ENCODE results near the gene IL12RB1.

DNA sequence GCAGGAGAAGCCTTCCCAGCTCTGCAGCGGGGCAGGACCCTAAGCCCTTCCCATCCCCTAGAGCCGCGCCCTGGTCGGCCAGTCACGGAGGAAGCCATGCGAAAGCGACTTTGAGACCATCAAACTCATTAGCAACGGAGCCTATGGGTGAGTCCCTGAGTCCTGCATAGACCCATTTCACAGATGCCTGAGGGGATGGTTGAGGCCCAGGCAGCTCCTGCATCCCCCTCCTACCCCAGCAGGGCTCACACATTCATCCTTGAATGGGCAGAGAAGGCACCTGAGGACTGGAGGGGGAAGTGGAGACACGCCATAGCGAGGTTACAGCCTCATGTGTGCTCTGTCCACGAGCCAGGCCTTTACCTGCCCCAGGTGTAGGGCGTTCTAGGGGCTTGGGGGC, 42.1 kb upstream of the IL12RB1 start:
- no peak for TF ChIP-seq CTCF (IDR thresholded peaks at IDR 0.05)
- no peak for TF ChIP-seq POLR2A (IDR thresholded peaks at IDR 0.05)
- TF ChIP-seq EP300 (IDR thresholded peaks at IDR 0.05) = no peak
